ENCODE results near the gene ANO10. TPM values are rescaled to one million over a fixed set of nuclear protein-coding genes. Genes with fewer than 3 reads are reported as not detected.

The ANO10 gene
- polyA plus RNA-seq, 1 donor from 2014 or later = 11.1 TPM

- no peaks in the 10 kb centered on the region for H3K9me3 ChIP-seq (ENCODE audit: low read length)
- H3K79me2 ChIP-seq (replicated peaks; ENCODE audit: insufficient read depth, low read length) = no peaks in the 10 kb centered on the region
- H3K9me2 ChIP-seq (ENCODE audit: insufficient read depth, low read length) = no peaks in the 10 kb centered on the region
- no peaks in the 10 kb centered on the region for H4K20me1 ChIP-seq (ENCODE audit: insufficient read depth)
- H3K27me3 ChIP-seq (ENCODE audit: insufficient read depth, low read depth, low read length) = no peaks in the 10 kb centered on the region
- H3K27ac ChIP-seq (ENCODE audit: low read length) = no peak overlapping the region
- H3F3A ChIP-seq (ENCODE audit: insufficient read depth, low read length, poor library complexity, severe bottlenecking) = no peaks in the 10 kb centered on the region
- no peak overlapping the region for H3K4me2 ChIP-seq (ENCODE audit: low read length)
- H2AFZ ChIP-seq (ENCODE audit: low read depth, low read length) = no peak overlapping the region
- no peak for TF ChIP-seq TAF1 (IDR thresholded peaks at IDR 0.05; ENCODE audit: low read depth)
- no peak for TF ChIP-seq RAD21 (conservative IDR thresholded peaks at IDR 0.05)
- no peak for TF ChIP-seq REST (IDR thresholded peaks at IDR 0.05; ENCODE audit: borderline replicate concordance)
- no peak for TF ChIP-seq SMC3 (conservative IDR thresholded peaks at IDR 0.05; ENCODE audit: poor library complexity)
- TF ChIP-seq MXI1 (conservative IDR thresholded peaks at IDR 0.05; ENCODE audit: poor library complexity, severe bottlenecking) = no peak
- TF ChIP-seq POLR2AphosphoS5 (IDR thresholded peaks at IDR 0.05) = no peak
- no peak for TF ChIP-seq CTCF (IDR thresholded peaks at IDR 0.05; ENCODE audit: poor library complexity, severe bottlenecking)
- no peak for TF ChIP-seq EZH2 (IDR thresholded peaks at IDR 0.05; ENCODE audit: borderline replicate concordance, insufficient read depth, low read length, poor library complexity, severe bottlenecking)
- TF ChIP-seq EP300 (conservative IDR thresholded peaks at IDR 0.05; ENCODE audit: poor library complexity, severe bottlenecking) = no peak
- no peak overlapping the region for H3K9ac ChIP-seq (ENCODE audit: low read length)
- H3K4me3 ChIP-seq (ENCODE audit: low read length) = no peak overlapping the region
- H3K36me3 ChIP-seq (ENCODE audit: insufficient read depth, low read length) = no peaks in the 10 kb centered on the region
Measured at GRCh38 chr3:43366481-43366880, 255.3 kb downstream of the ANO10 start.

- Histone ChIP-seq H4K20me1 (ENCODE audit: insufficient read depth) (no peaks in the 10 kb centered on the region), H3K9ac (ENCODE audit: low read length) (no peak overlapping the region), H3K9me2 (ENCODE audit: insufficient read depth, low read length) (no peaks in the 10 kb centered on the region), H3K79me2 (replicated peaks; ENCODE audit: insufficient read depth, low read length) (no peaks in the 10 kb centered on the region), H3K9me3 (ENCODE audit: low read length) (no peaks in the 10 kb centered on the region), H3K4me3 (ENCODE audit: low read length) (no peak overlapping the region), H3K4me2 (ENCODE audit: low read length) (no peak overlapping the region), H2AFZ (ENCODE audit: low read depth, low read length) (no peak overlapping the region), H3K27ac (ENCODE audit: low read length) (no peak overlapping the region), H3K36me3 (ENCODE audit: insufficient read depth, low read length) (no peaks in the 10 kb centered on the region), H3F3A (ENCODE audit: insufficient read depth, low read length, poor library complexity, severe bottlenecking) (no peaks in the 10 kb centered on the region), H3K27me3 (ENCODE audit: insufficient read depth, low read depth, low read length) (no peaks in the 10 kb centered on the region)
- TF ChIP-seq SMC3 (conservative IDR thresholded peaks at IDR 0.05; ENCODE audit: poor library complexity) (no peak), CTCF (IDR thresholded peaks at IDR 0.05; ENCODE audit: poor library complexity, severe bottlenecking) (no peak), RAD21 (conservative IDR thresholded peaks at IDR 0.05) (no peak), TAF1 (IDR thresholded peaks at IDR 0.05; ENCODE audit: low read depth) (no peak)
Measured at GRCh38 chr3:43365601-43366305, 256.1 kb downstream of the ANO10 start.

Data from neural cell (in vitro differentiated cells).